NCI-H2171 treated with DMSO at 0.1 percent for 48 hours (cell line): ENCODE results near the gene LRRK1.

ENCODE experiments used
- DNase-seq: peaks from one replicate; lab custom pipeline; 2025; lab: John Stamatoyannopoulos, UW

The LRRK1 gene

GRCh38 chr15:101112336-101113113 lies 193.4 kb downstream of the LRRK1 start:
- DNase-seq: peak; percentile 5

DNA sequence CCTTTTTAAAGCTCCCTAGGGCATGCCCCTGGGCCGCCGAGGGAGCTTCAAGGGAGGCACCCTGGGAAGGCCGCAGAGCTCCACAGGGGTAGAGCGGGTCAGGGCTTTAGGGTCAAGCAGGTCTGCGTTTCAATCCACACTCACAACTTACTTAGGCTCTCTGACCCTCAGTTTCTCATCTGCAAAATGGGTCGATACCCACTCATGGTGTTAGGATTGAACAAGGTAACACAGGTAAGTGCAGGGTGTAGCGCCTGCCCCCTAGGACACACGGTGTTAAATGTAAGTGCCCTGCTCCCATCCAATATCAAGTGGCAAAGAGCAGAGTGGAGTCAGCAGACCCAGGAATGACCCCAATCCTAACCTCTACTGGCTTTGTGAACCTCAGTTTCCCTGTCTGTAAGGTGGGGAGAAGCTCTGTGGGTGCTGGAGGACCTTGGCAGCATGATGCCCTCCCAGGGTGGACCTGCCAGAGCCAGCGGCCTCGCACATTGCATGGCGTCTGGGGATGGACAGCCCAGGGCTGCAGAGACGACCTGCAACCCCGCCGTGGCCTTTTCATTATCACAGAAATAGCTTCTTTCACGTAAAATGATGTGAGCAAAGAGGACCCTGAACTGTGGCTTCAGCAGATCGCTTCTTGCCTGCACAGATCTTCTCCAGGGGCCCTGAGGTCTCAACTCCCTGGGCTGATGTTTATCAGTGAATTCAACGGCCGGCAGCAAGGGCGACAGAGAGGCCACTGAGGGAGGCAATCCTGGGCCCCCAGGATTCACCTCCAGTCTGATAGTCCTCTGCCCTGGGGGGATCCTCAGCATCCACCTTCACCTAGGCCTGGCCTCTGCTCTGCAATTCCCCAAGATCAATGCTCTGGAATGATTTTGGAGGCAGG lies 194.2 kb downstream of the LRRK1 start:
- DNase-seq: no peak

GRCh38 chr15:101114166-101114565 lies 195.0 kb downstream of the LRRK1 start:
- no peak for DNase-seq

DNA sequence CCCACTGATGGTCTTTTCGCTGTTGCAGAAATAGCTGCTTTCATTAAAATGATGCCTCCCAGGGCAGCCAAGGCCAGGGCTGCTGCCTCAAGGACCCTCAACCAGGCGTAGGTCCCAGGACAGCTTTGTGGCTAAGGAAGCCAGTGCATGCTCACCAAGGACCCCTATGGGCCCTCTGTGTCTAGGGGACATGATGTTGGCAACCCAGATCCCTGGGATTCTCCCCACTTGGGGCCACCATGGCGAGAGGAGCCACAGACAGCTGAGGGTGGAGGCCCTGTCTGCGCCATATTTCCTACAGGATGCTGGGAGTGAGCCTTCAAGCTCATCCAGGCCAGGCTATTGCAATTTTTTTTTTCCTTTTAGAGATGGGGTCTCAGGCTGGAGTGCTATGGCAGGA lies 195.5 kb downstream of the LRRK1 start:
- DNase-seq: no peak

- DNase-seq: no peak
Measured at GRCh38 chr15:101115393-101115785, 196.2 kb downstream of the LRRK1 start.

- DNase-seq: no peak
Measured at GRCh38 chr15:101115786-101116680, 196.9 kb downstream of the LRRK1 start.

- DNase-seq: no peak
Measured at GRCh38 chr15:101116681-101116976, 197.5 kb downstream of the LRRK1 start.

DNA sequence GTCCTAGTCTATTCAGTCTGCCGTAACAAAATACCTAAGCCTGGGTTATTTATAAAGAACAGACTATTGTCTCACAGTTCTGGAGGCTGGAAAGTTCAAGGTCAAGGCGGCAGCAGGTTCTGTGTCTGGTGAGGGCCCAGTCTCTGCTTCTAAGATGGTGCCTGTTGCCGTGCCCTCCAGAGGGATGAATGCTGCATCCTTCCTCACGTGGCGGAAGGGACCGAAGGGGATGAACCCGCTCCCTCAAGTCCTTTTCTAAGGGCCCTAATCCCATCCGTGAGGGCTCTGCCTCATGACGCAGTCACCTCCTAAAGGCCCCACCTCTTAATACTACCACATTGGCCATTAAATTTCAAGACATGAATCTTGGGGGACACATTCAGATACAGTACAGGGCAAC lies 199.0 kb downstream of the LRRK1 start:
- no peak for DNase-seq

GRCh38 chr15:101118615-101119014 lies 199.5 kb downstream of the LRRK1 start:
- DNase-seq: no peak

- DNase-seq: no peak
Measured at GRCh38 chr15:101119181-101119580, 200.0 kb downstream of the LRRK1 start.
